ENCODE results near the gene HADHB.
"Not testable (repeated sequence)": the region's sequence is repeated elsewhere in the genome, so short reads cannot be mapped to it uniquely, and the experiment has no call there.

Gene HADHB

DNA sequence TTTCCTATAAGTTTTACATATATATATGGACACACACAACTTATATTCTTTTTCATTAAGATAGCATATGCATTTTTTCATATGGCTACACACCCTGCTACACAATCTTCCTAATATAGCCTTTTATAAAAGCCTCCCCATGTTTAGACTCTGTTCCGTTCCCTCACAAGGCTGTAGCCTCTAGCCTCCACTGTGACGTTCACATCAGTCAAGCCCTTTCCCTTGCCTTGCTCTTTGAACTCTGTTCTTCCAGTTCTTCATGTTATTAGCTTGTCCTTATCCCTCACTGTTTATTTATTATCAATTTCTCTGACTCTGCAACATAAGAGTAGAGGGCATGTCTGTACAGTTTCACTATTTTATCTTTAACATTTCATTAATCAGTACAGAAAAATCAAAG is 38.9 kb downstream of the HADHB start:
- no peak for DNase-seq
- in situ Hi-C loops (cut with HindIII; ENCODE audit: low pct_ligation_motif_present, low pct_unique_long_range_greater_than_20kb, low sequenced_read_pairs) = no loop called here

DNA sequence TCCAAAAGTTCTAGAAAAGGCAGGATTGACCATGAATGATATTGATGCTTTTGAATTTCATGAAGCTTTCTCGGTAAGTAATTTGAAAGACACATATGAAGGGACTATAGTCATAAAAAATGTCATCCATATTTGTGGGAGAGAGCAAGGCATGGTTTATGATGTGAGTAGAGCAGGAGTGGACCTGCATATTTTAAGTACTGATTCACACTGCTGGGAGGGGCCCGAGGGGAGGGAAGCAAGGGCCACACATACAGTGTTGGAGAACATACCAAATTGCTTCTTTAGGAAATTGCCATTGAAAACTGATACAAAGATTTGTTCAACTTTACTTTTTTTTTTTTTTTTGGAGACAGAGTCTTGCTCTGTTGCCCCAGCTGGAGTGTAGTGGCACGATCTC is 39.4 kb downstream of the HADHB start:
- DNase-seq = peak; percentile 34
- in situ Hi-C loops (cut with HindIII; ENCODE audit: low pct_ligation_motif_present, low pct_unique_long_range_greater_than_20kb, low sequenced_read_pairs) = no loop called here

GRCh38 chr2:26285931-26286330 is 41.2 kb downstream of the HADHB start:
- in situ Hi-C loops (cut with HindIII; ENCODE audit: low pct_ligation_motif_present, low pct_unique_long_range_greater_than_20kb, low sequenced_read_pairs) = no loop called here
- DNase-seq = no peak

DNA sequence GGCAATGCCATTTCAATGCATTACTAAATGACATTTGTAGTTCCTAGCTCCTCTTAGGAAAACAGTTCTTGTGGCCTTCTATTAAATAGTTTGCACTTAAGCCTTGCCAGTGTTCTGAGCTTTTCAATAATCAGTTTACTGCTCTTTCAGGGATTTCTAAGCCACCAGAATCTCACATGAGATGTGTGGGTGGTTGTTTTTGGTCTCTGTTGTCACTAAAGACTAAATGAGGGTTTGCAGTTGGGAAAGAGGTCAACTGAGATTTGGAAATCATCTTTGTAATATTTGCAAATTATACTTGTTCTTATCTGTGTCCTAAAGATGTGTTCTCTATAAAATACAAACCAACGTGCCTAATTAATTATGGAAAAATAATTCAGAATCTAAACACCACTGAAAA is 45.3 kb downstream of the HADHB start:
- in situ Hi-C loops (cut with HindIII; ENCODE audit: low pct_ligation_motif_present, low pct_unique_long_range_greater_than_20kb, low sequenced_read_pairs) = no loop called here
- no peak for DNase-seq

DNA sequence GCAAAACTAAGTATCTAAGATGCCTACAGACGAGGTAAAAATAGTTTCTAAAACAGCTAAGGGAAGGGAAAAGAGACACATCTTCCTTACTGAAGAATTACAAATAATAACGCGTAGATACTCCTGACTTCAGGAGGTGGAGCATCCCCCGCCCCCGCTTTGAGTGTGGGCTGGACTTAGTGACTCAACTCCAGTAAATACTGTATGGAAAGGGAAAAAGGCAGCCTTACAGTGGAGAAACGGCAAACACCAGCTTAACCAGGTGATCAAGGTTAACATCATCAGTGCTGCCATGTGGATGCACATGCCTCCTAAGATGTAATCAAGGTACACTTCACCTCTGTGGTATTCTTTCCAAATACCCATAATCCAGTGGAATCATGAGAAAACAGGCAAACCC is 47.9 kb downstream of the HADHB start:
- in situ Hi-C loops (cut with HindIII; ENCODE audit: low pct_ligation_motif_present, low pct_unique_long_range_greater_than_20kb, low sequenced_read_pairs) = no loop called here
- DNase-seq = no peak

- in situ Hi-C loops (cut with HindIII; ENCODE audit: low pct_ligation_motif_present, low pct_unique_long_range_greater_than_20kb, low sequenced_read_pairs) = no loop called here
- DNase-seq = no peak
Measured at GRCh38 chr2:26295511-26295910, 50.8 kb downstream of the HADHB start.

- DNase-seq = no peak
- in situ Hi-C loops (cut with HindIII; ENCODE audit: low pct_ligation_motif_present, low pct_unique_long_range_greater_than_20kb, low sequenced_read_pairs) = no loop called here
Measured at GRCh38 chr2:26297061-26297460, 52.3 kb downstream of the HADHB start.

GRCh38 chr2:26298286-26298637 is 53.5 kb downstream of the HADHB start:
- no peak for DNase-seq
- in situ Hi-C loops (cut with HindIII; ENCODE audit: low pct_ligation_motif_present, low pct_unique_long_range_greater_than_20kb, low sequenced_read_pairs) = no loop called here

DNA sequence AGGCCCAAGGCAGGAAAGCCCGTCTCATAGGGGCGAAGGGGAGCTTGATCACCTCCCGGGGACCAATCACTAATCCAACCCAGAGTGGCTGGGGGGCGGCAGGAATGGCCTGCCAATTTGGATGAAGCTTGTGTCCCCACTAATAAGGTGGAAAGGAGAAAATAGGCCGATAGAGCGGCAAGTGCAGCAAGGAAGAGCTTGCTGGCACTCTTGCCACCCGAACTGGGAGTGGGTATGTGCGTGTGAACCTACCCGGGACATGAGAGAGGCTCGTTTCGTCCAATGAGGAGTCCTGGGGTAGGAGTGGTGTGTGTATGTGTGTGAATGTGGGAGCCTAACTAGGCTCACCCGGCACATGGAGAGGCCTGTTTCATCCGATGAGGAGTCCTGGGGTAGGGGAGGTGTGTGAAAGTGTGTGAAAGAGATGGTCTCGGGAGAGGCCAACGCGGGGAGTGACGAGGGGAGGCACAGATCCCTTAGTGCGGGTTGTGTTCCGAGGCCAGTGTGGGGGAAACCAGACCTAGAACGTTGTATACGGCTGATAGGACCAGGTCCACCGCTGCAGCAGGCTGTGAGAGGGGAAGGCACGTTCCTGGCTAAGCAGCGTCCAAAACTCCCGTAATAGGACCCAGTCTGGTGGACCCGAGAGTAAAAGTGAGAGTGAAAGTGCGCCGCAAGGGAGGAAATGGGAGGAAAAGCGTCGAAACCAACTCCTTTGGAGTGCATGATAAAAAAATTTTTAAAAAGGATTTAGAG is 54.1 kb downstream of the HADHB start:
- no peak for DNase-seq

DNA sequence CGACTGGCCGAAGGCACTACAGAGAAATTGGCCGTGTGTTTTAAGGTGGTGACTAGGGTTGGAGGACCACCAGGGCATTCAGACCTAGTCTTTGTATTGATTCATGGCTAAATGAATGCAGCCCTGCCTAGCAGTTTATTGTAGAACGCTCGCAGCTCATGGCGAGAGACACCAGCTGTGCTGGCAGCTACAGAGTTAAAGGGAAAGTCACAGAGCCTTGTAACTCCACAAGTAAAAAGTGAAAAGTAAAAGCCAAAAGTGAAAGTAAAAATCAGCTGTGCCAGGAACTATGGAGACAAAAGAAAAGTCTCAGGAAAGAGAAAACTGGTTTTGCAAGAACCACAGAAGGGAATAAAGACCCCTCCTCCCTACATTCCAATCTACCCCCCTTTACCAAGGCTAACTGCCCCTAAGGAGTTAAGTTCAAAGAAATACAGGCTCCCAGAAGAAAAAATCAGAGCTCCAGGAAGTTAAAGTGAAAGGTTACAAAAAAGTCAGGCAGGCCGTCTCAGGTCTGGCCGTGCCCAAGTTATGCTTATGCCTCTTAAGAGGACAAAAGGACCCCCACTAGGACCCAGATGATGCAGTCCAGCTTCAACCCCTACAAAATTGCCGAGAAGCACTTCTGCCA is 54.8 kb downstream of the HADHB start:
- in situ Hi-C loops (cut with HindIII; ENCODE audit: low pct_ligation_motif_present, low pct_unique_long_range_greater_than_20kb, low sequenced_read_pairs) = no loop called here
- peak; percentile 70 for DNase-seq

More for the DNA sequence above, 54.1 kb downstream of the HADHB start:
- in situ Hi-C loops (cut with HindIII; ENCODE audit: low pct_ligation_motif_present, low pct_unique_long_range_greater_than_20kb, low sequenced_read_pairs) = no loop called here

DNA sequence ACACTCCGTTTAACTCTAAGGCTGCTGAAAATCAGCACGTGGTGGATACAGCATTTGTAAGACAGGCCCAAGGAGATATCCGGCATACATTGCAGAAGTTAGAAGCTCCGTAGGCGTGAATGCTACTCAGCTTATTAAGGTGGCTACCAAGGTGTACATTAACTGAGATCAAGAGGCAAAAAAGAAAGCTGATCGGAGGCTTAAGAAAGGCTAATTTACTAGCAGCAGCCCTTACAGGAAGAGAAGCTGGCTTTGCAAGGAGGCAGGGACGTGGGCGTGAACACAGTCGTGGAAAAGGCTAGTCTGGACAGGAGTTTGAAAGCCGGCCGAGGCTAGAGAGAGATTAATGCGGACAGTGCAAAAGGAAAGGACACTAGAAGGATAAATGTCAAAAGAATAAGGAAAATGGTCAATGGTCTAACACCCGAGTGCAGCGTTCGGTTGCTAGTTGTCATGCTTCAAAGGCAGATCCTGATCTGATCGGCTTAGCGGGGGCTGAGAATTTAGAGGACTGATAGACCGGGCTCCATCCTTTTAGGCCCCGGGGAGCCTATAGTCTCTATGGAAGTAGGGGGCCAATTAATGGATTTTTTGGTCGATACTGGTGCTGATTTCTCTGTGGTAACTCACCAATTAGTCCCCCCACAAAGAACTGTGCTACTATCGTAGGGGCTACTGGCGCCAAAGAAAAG is 55.6 kb downstream of the HADHB start:
- in situ Hi-C loops (cut with HindIII; ENCODE audit: low pct_ligation_motif_present, low pct_unique_long_range_greater_than_20kb, low sequenced_read_pairs) = no loop called here
- DNase-seq = no peak

DNA sequence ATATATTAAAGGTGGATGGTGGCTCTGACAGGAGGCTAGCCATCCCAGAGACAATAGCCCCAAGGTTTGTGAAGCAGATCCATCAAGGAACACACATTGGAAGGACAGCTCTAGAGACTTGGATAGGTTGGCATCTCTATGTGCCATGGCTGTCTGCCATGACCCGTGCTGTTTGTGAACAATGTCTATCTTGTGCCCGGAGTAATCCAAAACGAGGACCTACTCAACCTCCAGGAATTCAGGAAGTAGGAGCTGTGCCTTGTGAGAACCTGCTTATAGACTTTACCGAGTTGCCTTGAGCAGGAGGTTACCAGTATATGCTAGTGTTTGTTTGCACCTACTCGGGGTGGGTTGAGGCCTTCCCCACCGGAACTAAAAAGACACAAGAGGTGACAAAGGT is 58.1 kb downstream of the HADHB start:
- no peak for DNase-seq
- in situ Hi-C loops (cut with HindIII; ENCODE audit: low pct_ligation_motif_present, low pct_unique_long_range_greater_than_20kb, low sequenced_read_pairs) = no loop called here

DNA sequence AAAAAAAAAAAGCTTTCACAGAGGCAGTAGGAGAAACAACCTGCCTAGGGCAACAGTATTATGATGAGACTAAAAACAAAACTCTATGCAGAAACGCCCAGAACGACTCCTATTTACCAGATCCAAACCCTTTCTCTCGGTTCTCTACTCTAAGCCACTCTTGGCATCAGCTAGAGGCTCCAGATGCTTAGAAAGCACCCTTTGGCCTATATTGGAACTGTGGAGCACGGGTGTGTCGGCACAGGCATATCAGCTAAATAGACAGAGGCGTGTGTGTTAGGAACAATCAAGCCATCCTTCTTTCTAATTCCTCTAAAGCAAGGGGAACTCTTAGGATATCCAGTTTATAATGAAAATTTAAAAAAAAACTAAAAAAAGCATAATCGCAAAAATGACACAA is 60.4 kb downstream of the HADHB start:
- in situ Hi-C loops (cut with HindIII; ENCODE audit: low pct_ligation_motif_present, low pct_unique_long_range_greater_than_20kb, low sequenced_read_pairs); DNase-seq: not testable (repeated sequence)

DNA sequence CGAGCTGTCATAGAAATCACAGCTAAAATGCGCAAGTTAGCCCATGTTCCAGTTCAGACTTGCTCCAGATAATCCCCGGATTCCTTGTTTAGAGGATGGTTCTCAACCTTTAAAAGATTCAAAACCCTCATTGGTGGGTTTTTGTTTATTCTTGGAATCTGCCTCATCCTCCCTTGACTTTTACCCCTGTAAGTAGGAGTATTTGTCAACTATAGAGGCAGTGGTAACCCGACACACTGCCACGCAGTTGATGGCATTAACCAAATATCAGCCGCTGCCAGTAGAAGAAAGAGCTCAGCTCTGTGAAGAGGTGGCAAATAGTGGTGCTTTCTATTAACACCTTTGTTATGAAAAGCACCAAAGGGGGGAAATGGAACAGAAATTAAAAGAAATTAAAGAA is 60.8 kb downstream of the HADHB start:
- no peak for DNase-seq
- in situ Hi-C loops (cut with HindIII; ENCODE audit: low pct_ligation_motif_present, low pct_unique_long_range_greater_than_20kb, low sequenced_read_pairs) = no loop called here

DNA sequence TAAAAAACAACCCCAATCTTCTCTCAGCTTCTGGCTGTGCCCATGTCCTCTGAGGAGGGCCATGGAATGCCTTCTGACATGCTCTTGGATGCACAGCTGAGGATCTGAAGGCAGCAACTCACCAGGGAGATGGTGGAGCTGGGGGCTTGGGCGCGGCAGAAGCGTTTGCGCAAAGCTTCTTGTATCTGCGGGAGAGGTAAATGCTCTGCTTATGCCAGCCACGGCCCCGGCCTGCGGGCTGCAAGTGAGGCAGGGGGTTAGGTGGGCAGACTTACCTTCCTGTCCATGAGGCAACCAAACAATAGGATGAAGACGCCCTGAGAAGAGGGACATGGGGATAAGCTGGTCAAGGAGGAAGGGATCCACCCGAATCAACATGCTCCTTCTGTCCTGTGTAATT is 65.2 kb downstream of the HADHB start:
- DNase-seq = no peak
- in situ Hi-C loops (cut with HindIII; ENCODE audit: low pct_ligation_motif_present, low pct_unique_long_range_greater_than_20kb, low sequenced_read_pairs) = no loop called here

- no peak for DNase-seq
- in situ Hi-C loops (cut with HindIII; ENCODE audit: low pct_ligation_motif_present, low pct_unique_long_range_greater_than_20kb, low sequenced_read_pairs) = no loop called here
Measured at GRCh38 chr2:26312471-26312870, 67.7 kb downstream of the HADHB start.

GRCh38 chr2:26313446-26313845 is 68.7 kb downstream of the HADHB start:
- in situ Hi-C loops (cut with HindIII; ENCODE audit: low pct_ligation_motif_present, low pct_unique_long_range_greater_than_20kb, low sequenced_read_pairs) = no loop called here
- no peak for DNase-seq

GRCh38 chr2:26314243-26314642 is 69.5 kb downstream of the HADHB start:
- no peak for DNase-seq
- in situ Hi-C loops (cut with HindIII; ENCODE audit: low pct_ligation_motif_present, low pct_unique_long_range_greater_than_20kb, low sequenced_read_pairs) = no loop called here

- in situ Hi-C loops (cut with HindIII; ENCODE audit: low pct_ligation_motif_present, low pct_unique_long_range_greater_than_20kb, low sequenced_read_pairs) = no loop called here
- peak; percentile 47 for DNase-seq
Measured at GRCh38 chr2:26316041-26316440, 71.3 kb downstream of the HADHB start.

- in situ Hi-C loops (cut with HindIII; ENCODE audit: low pct_ligation_motif_present, low pct_unique_long_range_greater_than_20kb, low sequenced_read_pairs) = no loop called here
- no peak for DNase-seq
Measured at GRCh38 chr2:26316845-26317244, 72.1 kb downstream of the HADHB start.

All from ACHN (cell line).